ENCODE results near the gene DIS3L2. TPM values are rescaled to one million over a fixed set of nuclear protein-coding genes. Genes with fewer than 3 reads are reported as not detected.
A peak's percentile ranks its signal among the peaks of the same experiment; 100 is the strongest.

DIS3L2 gene
- total RNA-seq, 1 donor from 2014 or later, result 24.0 TPM

GRCh38 chr2:232028071-232028470, 66.6 kb downstream of the DIS3L2 start:
- H3K27me3 ChIP-seq (ENCODE audit: insufficient read depth, low read length), result no peaks in the 10 kb centered on the region
- H3K9me3 ChIP-seq (ENCODE audit: insufficient read depth, low read depth, low read length), result no peaks in the 10 kb centered on the region
- DNase-seq (ENCODE audit: low read depth), result no peak
- peaks cover 9% of the 10 kb centered on the region for H3K9me3 Mint-ChIP-seq (ENCODE audit: unreplicated experiment)
- no peak for FAIRE-seq
- H3K36me3 ChIP-seq (ENCODE audit: insufficient read depth, low read length), result peaks cover 3% of the 10 kb centered on the region
- no peak overlapping the region for H3K9ac ChIP-seq (ENCODE audit: low read length)
- H3K4me3 ChIP-seq (ENCODE audit: insufficient read depth, low read depth, low read length), result no peak overlapping the region
- H3K27ac Mint-ChIP-seq (ENCODE audit: unreplicated experiment), result no peak overlapping the region
- H3K27me3 Mint-ChIP-seq (ENCODE audit: low read depth, unreplicated experiment), result no peaks in the 10 kb centered on the region
- H3K4me2 ChIP-seq (ENCODE audit: low read length), result no peak overlapping the region
- no peak overlapping the region for H3K4me3 Mint-ChIP-seq (ENCODE audit: unreplicated experiment)
- H3K36me3 Mint-ChIP-seq (ENCODE audit: low read depth, unreplicated experiment), result peaks cover 17% of the 10 kb centered on the region
- H3K27ac ChIP-seq (ENCODE audit: low read depth, low read length), result no peak overlapping the region
- H3K4me1 Mint-ChIP-seq (ENCODE audit: low read depth, unreplicated experiment), result peaks cover 6% of the 10 kb centered on the region
- no peaks in the 10 kb centered on the region for H3K79me2 ChIP-seq (ENCODE audit: insufficient read depth, low read length)
- peaks cover under 1% of the 10 kb centered on the region for H4K20me1 ChIP-seq (ENCODE audit: insufficient read depth, low read length)
- no peak overlapping the region for H2AFZ ChIP-seq (ENCODE audit: low read depth, low read length)
- TF ChIP-seq CTCF (IDR thresholded peaks at IDR 0.05; ENCODE audit: insufficient read depth, low read depth, low read length), result no peak
- H3K4me1 ChIP-seq (ENCODE audit: insufficient read depth, low read length), result no peaks in the 10 kb centered on the region

- H3K4me2 ChIP-seq (ENCODE audit: low read length), result no peak overlapping the region
- H2AFZ ChIP-seq (ENCODE audit: low read depth, low read length), result no peak overlapping the region
- H3K4me3 ChIP-seq (ENCODE audit: insufficient read depth, low read depth, low read length), result no peak overlapping the region
- Mint-ChIP-seq H3K36me3 (ENCODE audit: low read depth, unreplicated experiment) (peaks cover 19% of the 10 kb centered on the region), H3K27me3 (ENCODE audit: low read depth, unreplicated experiment) (no peaks in the 10 kb centered on the region), H3K4me3 (ENCODE audit: unreplicated experiment) (no peak overlapping the region), H3K4me1 (ENCODE audit: low read depth, unreplicated experiment) (peaks cover 6% of the 10 kb centered on the region), H3K9me3 (ENCODE audit: unreplicated experiment) (peaks cover 9% of the 10 kb centered on the region), H3K27ac (ENCODE audit: unreplicated experiment) (no peak overlapping the region)
- H3K9me3 ChIP-seq (ENCODE audit: insufficient read depth, low read depth, low read length), result no peaks in the 10 kb centered on the region
- FAIRE-seq (no peak), DNase-seq (ENCODE audit: low read depth) (peak; percentile 30)
- no peaks in the 10 kb centered on the region for H4K20me1 ChIP-seq (ENCODE audit: insufficient read depth, low read length)
- H3K36me3 ChIP-seq (ENCODE audit: insufficient read depth, low read length), result peaks cover 3% of the 10 kb centered on the region
- no peak overlapping the region for H3K9ac ChIP-seq (ENCODE audit: low read length)
- H3K4me1 ChIP-seq (ENCODE audit: insufficient read depth, low read length), result no peaks in the 10 kb centered on the region
- no peak overlapping the region for H3K27ac ChIP-seq (ENCODE audit: low read depth, low read length)
- no peaks in the 10 kb centered on the region for H3K79me2 ChIP-seq (ENCODE audit: insufficient read depth, low read length)
- no peak for TF ChIP-seq EZH2 (IDR thresholded peaks at IDR 0.05; ENCODE audit: insufficient read depth, low read length)
- no peak for TF ChIP-seq CTCF (IDR thresholded peaks at IDR 0.05; ENCODE audit: insufficient read depth, low read depth, low read length)
- H3K27me3 ChIP-seq (ENCODE audit: insufficient read depth, low read length), result no peaks in the 10 kb centered on the region
Measured at GRCh38 chr2:232028631-232029030, 67.1 kb downstream of the DIS3L2 start.

GRCh38 chr2:232029346-232029745, 67.8 kb downstream of the DIS3L2 start:
- Mint-ChIP-seq H3K36me3 (ENCODE audit: low read depth, unreplicated experiment) (peaks cover 21% of the 10 kb centered on the region), H3K4me1 (ENCODE audit: low read depth, unreplicated experiment) (peaks cover 6% of the 10 kb centered on the region), H3K9me3 (ENCODE audit: unreplicated experiment) (peaks cover 14% of the 10 kb centered on the region), H3K4me3 (ENCODE audit: unreplicated experiment) (no peak overlapping the region), H3K27me3 (ENCODE audit: low read depth, unreplicated experiment) (no peaks in the 10 kb centered on the region), H3K27ac (ENCODE audit: unreplicated experiment) (no peak overlapping the region)
- no peaks in the 10 kb centered on the region for H3K36me3 ChIP-seq (ENCODE audit: insufficient read depth, low read length)
- no peak overlapping the region for H2AFZ ChIP-seq (ENCODE audit: low read depth, low read length)
- no peak overlapping the region for H3K4me3 ChIP-seq (ENCODE audit: insufficient read depth, low read depth, low read length)
- H3K9ac ChIP-seq (ENCODE audit: low read length), result no peak overlapping the region
- H3K79me2 ChIP-seq (ENCODE audit: insufficient read depth, low read length), result no peaks in the 10 kb centered on the region
- no peaks in the 10 kb centered on the region for H3K27me3 ChIP-seq (ENCODE audit: insufficient read depth, low read length)
- H3K27ac ChIP-seq (ENCODE audit: low read depth, low read length), result no peak overlapping the region
- no peaks in the 10 kb centered on the region for H4K20me1 ChIP-seq (ENCODE audit: insufficient read depth, low read length)
- H3K4me1 ChIP-seq (ENCODE audit: insufficient read depth, low read length), result no peaks in the 10 kb centered on the region
- DNase-seq (ENCODE audit: low read depth) (no peak), FAIRE-seq (no peak)
- TF ChIP-seq EZH2 (IDR thresholded peaks at IDR 0.05; ENCODE audit: insufficient read depth, low read length) (no peak), CTCF (IDR thresholded peaks at IDR 0.05; ENCODE audit: insufficient read depth, low read depth, low read length) (no peak)
- H3K9me3 ChIP-seq (ENCODE audit: insufficient read depth, low read depth, low read length), result no peaks in the 10 kb centered on the region
- H3K4me2 ChIP-seq (ENCODE audit: low read length), result no peak overlapping the region
